ENCODE data around the gene URB1. TPM values are rescaled to one million over a fixed set of nuclear protein-coding genes. Genes with fewer than 3 reads are reported as not detected.
A peak's percentile ranks its signal among the peaks of the same experiment; 100 is the strongest.

URB1 gene
- total and polyA plus RNA-seq, 12 donors, result 4.0 to 17.7 (median 12.6) TPM

DNA sequence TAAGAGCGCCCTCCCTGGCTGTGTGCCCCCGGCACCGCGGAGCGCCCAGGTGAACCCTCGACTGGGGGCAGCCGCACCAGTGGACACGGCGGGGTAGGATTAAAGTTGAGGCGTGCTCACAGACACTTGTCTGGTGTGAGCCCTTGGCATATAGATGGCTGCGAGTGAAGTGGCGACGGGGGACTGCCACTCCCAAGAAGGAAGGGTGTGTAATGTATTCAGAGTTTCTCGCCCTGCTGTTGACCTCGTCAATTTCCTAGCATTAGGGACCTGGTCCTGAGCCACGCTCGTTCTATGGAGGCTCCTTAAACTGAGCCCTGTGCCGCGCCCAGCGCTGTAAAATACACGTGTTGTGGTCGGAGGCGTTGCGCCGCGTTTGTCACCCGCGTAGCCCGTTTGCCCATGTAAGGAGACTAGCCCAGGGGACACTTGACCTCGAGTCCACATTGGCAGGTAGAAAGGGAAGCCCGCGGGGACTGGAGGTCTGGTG, 20.2 kb upstream of the URB1 start:
- H3K9me3 ChIP-seq, result no peaks in the 10 kb centered on the region
- peak; percentile 40 to 42 for DNase-seq
- no peaks in the 10 kb centered on the region for H3K27me3 ChIP-seq
- peak overlapping the region; percentile 58 to 92 (median 78) for H3K4me3 ChIP-seq
- ATAC-seq, result peak; percentile 7 to 37 (median 14)
- H3K36me3 ChIP-seq, result peaks cover 0 to 13% (median 0%) of the 10 kb centered on the region in 9 donors
- peaks cover 9 to 78% (median 62%) of the 10 kb centered on the region in 9 donors for H3K4me1 ChIP-seq
- peak overlapping the region; percentile 95 to 100 (median 99) for H3K27ac ChIP-seq
- 15 to 23% methylated on average over 32 of the region's 32 CpGs for WGBS, 2 donors
- TF ChIP-seq, protein P1, sequence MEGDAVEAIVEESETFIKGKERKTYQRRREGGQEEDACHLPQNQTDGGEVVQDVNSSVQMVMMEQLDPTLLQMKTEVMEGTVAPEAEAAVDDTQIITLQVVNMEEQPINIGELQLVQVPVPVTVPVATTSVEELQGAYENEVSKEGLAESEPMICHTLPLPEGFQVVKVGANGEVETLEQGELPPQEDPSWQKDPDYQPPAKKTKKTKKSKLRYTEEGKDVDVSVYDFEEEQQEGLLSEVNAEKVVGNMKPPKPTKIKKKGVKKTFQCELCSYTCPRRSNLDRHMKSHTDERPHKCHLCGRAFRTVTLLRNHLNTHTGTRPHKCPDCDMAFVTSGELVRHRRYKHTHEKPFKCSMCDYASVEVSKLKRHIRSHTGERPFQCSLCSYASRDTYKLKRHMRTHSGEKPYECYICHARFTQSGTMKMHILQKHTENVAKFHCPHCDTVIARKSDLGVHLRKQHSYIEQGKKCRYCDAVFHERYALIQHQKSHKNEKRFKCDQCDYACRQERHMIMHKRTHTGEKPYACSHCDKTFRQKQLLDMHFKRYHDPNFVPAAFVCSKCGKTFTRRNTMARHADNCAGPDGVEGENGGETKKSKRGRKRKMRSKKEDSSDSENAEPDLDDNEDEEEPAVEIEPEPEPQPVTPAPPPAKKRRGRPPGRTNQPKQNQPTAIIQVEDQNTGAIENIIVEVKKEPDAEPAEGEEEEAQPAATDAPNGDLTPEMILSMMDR (IDR thresholded peaks at IDR 0.05), result no peak
- intact Hi-C loops (cut with DNase I), result loop anchor here in 7 of 10 donors (2.0 to 5.0 kb wide), 6 partner anchors 39 to 154 kb away; no protein-coding TSS in a partner anchor

DNA sequence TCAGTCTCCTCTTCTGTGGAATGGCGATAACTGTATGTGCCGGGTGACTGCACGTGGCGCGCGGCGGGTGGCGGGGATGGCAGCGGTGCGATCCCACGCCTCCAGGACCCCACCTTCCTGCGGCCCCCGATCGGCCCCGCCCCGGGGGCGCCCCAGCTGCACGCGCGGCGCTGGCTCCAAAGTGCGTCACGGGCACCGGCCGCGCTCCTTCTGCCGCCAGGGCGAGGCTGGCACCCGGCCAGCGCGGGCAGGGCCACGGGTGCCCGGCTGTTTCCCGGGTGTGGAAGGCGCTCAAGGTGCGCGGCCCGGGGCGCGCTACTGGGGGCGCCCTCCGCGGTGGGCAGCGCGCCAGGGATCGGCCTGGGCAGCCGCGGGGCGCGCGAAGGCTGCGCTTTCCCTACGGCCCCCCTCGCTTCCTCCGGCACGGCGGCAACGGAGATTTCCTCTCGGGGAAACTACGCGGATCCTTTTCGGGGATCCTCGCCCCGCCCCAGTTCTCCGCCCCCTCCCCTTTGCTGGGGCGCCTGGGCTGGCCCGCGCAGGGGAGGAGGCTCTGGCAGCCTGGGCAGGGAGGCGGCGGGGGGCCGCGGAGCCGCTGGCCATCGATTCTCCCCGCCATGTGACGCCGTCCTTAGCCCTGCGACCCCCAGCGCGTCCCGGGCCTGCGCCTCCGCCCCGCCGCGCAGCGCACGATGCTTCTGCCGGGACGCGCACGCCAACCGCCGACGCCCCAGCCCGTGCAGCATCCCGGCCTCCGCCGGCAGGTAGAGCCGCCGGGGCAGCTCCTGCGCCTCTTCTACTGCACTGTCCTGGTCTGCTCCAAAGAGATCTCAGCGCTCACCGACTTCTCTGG, 19.6 kb upstream of the URB1 start, which contains the start of gene EVA1C:
Gene EVA1C, plus strand, starts transcription at position 545 of the 853 bp plus-strand sequence. Its CDS starts 148 bp downstream, at position 693.
- ATAC-seq (peak; percentile 53 to 89 (median 58)), DNase-seq (peak; percentile 77 to 80)
- Histone ChIP-seq H3K27ac (peak within 1 kb of the TSS; percentile 95 to 100 (median 99)), H3K9me3 (no peaks in the 10 kb centered on the region), H3K36me3 (peaks cover 0 to 6% (median 0%) of the 10 kb centered on the region in 9 donors), H3K4me3 (peak within 1 kb of the TSS; percentile 58 to 92 (median 78)), H3K27me3 (no peaks in the 10 kb centered on the region), H3K4me1 (peaks cover 7 to 71% (median 60%) of the 10 kb centered on the region in 9 donors)
- intact Hi-C loops (cut with DNase I), result loop anchor here in 7 of 10 donors (2.0 to 5.0 kb wide), 6 partner anchors 40 to 155 kb away; no protein-coding TSS in a partner anchor
- 0% methylated on average over 95 to 102 of the region's 104 CpGs for WGBS, 2 donors
- TF ChIP-seq, protein P1 (IDR thresholded peaks at IDR 0.05), result peak in 6 of 9 donors; percentile 4 to 53 (median 24)

DNA sequence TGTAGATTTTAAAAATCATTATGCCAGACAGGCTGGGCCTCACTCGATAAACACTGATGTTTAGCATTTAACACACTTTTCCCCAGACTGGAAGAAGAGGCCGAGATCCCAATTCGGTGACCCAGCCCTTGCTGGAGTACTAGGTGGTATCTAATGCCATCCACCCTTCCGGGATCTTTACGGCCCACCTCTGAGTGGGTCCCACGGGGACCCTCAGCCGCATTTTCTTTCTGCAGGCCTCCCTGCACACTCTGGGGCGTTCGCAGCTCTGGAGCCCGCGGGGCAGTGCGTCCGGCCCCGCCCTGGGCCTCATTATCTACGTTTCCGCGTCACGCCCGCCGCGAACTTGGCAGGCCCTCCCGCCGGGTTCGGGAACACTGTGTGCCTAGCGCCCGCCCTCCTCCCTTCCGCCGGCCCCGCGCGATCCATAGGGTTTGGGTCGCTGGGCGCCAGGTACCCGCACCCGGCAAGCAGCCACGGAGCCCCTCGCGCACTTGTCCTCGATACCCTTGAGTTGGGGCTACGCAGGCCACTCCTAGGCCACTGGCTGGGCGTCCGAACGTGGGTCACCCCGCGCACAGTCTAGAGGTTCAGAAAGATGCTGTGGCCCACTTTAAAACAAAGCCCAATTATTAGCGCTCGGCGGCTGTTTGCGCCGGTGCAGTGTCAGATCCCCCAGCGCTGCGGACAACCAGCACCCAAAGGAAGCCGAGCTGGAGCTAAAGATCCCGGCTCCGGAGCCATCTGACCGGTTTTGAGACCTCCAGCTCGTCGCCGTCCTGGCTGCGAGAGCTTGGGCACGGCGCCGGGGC, 18.7 kb upstream of the URB1 start:
- H3K27me3 ChIP-seq, result no peaks in the 10 kb centered on the region
- peak; percentile 92 to 95 for DNase-seq
- H3K4me1 ChIP-seq, result peaks cover 7 to 67% (median 54%) of the 10 kb centered on the region in 9 donors
- 2% methylated on average over 63 of the region's 63 CpGs for WGBS, 2 donors
- H3K9me3 ChIP-seq, result no peaks in the 10 kb centered on the region
- H3K4me3 ChIP-seq, result peak overlapping the region; percentile 58 to 92 (median 78)
- H3K36me3 ChIP-seq, result peaks cover 0 to 6% (median 0%) of the 10 kb centered on the region in 9 donors
- peak overlapping the region; percentile 95 to 100 (median 99) for H3K27ac ChIP-seq
- ATAC-seq, result peak; percentile 83 to 95 (median 94)
- TF ChIP-seq, protein P1 (IDR thresholded peaks at IDR 0.05), result no peak
- intact Hi-C loops (cut with DNase I), result loop anchor here in 7 of 10 donors (2.0 to 5.0 kb wide), 6 partner anchors 41 to 156 kb away; no protein-coding TSS in a partner anchor
